Lung (tissue), 12 donors: ENCODE measurements around the gene HOMER1. TPM values are rescaled to one million over a fixed set of nuclear protein-coding genes. Genes with fewer than 3 reads are reported as not detected.
A peak's percentile ranks its signal among the peaks of the same experiment; 100 is the strongest.

Experiments
- ATAC-seq: fragments of 200-7000 bp; cut with Tn5 transposase; one replicate; pipeline ENCODE4 v1.9.1; 2020; ENCODE audit warnings: moderate number of reproducible peaks; ENCODE audit not compliant: insufficient read depth, low FRiP score
- DNase-seq, 3 donors: peaks; one replicate each; pipeline ENCODE4 v3.0.0-alpha.2; 2013 to 2017
- H3K27ac ChIP-seq, 2 donors: one replicate each; pipeline ENCODE4 v1.5.1; 2013; ENCODE audit warnings: mild to moderate bottlenecking in 2 of 2, moderate library complexity in 2 of 2, control low read depth in 1 of 2, inconsistent platforms in 1 of 2, low read depth in 1 of 2, low read length in 1 of 2
- H3K27me3 ChIP-seq, 3 donors: one replicate each; pipeline ENCODE4 v1.5.1; 2013; ENCODE audit warnings: low read length in 2 of 3; ENCODE audit not compliant: control insufficient read depth in 3 of 3, insufficient read depth in 3 of 3
- H3K36me3 ChIP-seq, 4 donors: one replicate each; pipeline ENCODE4 v1.5.1; 2013; ENCODE audit warnings: low read length in 4 of 4, mild to moderate bottlenecking in 1 of 4, moderate library complexity in 1 of 4; ENCODE audit not compliant: control insufficient read depth in 4 of 4, insufficient read depth in 4 of 4
- H3K4me1 ChIP-seq, 5 donors: one replicate each; pipeline ENCODE4 v1.5.1; 2013; ENCODE audit warnings: low read length in 5 of 5, mild to moderate bottlenecking in 2 of 5, moderate library complexity in 1 of 5; ENCODE audit not compliant: control insufficient read depth in 5 of 5, insufficient read depth in 5 of 5
- H3K4me3 ChIP-seq: one replicate; pipeline ENCODE4 v1.5.1; 2013; ENCODE audit warnings: mild to moderate bottlenecking, control low read depth, moderate library complexity
- H3K9ac ChIP-seq, 2 donors: one replicate each; pipeline ENCODE4 v1.5.1; 2013; ENCODE audit warnings: low read length in 2 of 2, control low read depth in 1 of 2; ENCODE audit not compliant: insufficient read depth in 1 of 2
- H3K9me3 ChIP-seq, 4 donors: one replicate each; pipeline ENCODE4 v1.5.1; 2013; ENCODE audit warnings: low read length in 3 of 4, mild to moderate bottlenecking in 1 of 4, moderate library complexity in 1 of 4; ENCODE audit not compliant: control insufficient read depth in 4 of 4, insufficient read depth in 3 of 4
- CTCF ChIP-seq: IDR thresholded peaks from 2 replicates; pipeline ENCODE4 v1.5.1; 2012; ENCODE audit warnings: mild to moderate bottlenecking; ENCODE audit errors: control extremely low read depth, extremely low read depth
- WGBS, 2 donors: extraction: QIAGEN DNeasy Blood & Tissue Kit; methylation state at CpG; one replicate each; pipeline ENCODE4 v1.1.7; 2013; 5-methylcytosine and 5-hydroxymethylcytosine counted together
- polyA plus RNA-seq, 2 donors: library from polyadenylated mRNA; stranded (reverse); fragments of 200-250 nt; gene quantifications; one replicate each; pipeline ENCODE4 v1.2.1, GENCODE V29; 2013
- total RNA-seq, 2 donors: library from RNA; depleted of rRNA in 1 of 2; stranded (reverse); fragments of >200 nt in 1 of 2; gene quantifications; one replicate each; pipeline ENCODE4 v1.2.1, GENCODE V29; 2014 to 2021
- donor health status: control.
- donor health status: control.
- donor health status: Bipolar disorder and iron deficiency.
- donor health status: healthy.
- donor health status: DM: yes; HTN: yes; CAD: no.

HOMER1 gene
- total and polyA plus RNA-seq, 4 donors: 1.2 to 15.4 (median 4.5) TPM

DNA sequence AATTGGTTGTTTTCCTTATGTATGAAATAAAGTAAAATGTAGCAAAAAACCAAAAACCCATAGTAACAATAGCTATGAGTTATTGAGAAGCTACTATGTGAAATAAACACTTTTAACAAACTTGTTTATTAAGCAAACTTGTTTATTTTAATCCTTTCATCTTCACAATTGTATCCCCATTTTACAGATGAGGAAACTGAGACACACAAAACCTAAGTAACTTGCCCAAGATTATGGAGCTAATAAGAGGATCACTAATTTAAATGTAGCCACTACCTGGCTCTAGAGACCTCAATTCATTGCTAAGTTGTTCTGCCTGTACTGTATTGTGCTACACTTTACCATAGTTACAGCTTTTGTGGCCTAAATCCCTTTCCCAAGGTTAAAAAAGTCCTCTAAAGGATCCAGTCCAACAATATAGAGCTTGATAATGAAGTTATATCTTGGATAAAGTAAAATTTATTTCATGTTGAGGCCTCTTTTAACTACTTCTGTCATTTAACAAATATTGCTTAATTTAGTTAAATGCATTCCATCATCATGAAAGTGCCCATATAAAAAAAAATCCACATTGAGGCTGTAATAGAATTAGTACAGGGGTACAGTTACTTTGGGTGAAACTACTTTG is 22.1 kb downstream of the HOMER1 start:
- DNase-seq: no peak
- H3K27me3 ChIP-seq: no peaks in the 10 kb centered on the region
- no peak overlapping the region for H3K4me3 ChIP-seq
- H3K36me3 ChIP-seq: no peaks in the 10 kb centered on the region
- TF ChIP-seq CTCF: no peak
- no peaks in the 10 kb centered on the region for H3K9me3 ChIP-seq
- no peak for ATAC-seq
- peaks cover 0 to 22% (median 0%) of the 10 kb centered on the region in 5 donors for H3K4me1 ChIP-seq
- H3K9ac ChIP-seq: no peak overlapping the region
- H3K27ac ChIP-seq: peak overlapping the region in 1 of 2 donors; percentile 50

GRCh38 chr5:79490323-79490936 is 23.5 kb downstream of the HOMER1 start:
- H3K4me1 ChIP-seq: peaks cover 0 to 16% (median 0%) of the 10 kb centered on the region in 5 donors
- no peak for TF ChIP-seq CTCF
- ATAC-seq: no peak
- peak overlapping the region in 1 of 2 donors; percentile 11 for H3K27ac ChIP-seq
- H3K9me3 ChIP-seq: no peaks in the 10 kb centered on the region
- no peak overlapping the region for H3K9ac ChIP-seq
- H3K36me3 ChIP-seq: no peaks in the 10 kb centered on the region
- H3K4me3 ChIP-seq: no peak overlapping the region
- DNase-seq: no peak
- no peaks in the 10 kb centered on the region for H3K27me3 ChIP-seq

- no peaks in the 10 kb centered on the region for H3K36me3 ChIP-seq
- no peak for TF ChIP-seq CTCF
- DNase-seq (no peak), ATAC-seq (no peak)
- no peak overlapping the region for H3K9ac ChIP-seq
- H3K4me3 ChIP-seq: no peak overlapping the region
- H3K27me3 ChIP-seq: no peaks in the 10 kb centered on the region
- H3K4me1 ChIP-seq: peaks cover 0 to 12% (median 0%) of the 10 kb centered on the region in 5 donors
- H3K9me3 ChIP-seq: no peaks in the 10 kb centered on the region
- WGBS, 2 donors: 91 to 97% methylated on average over 1 of the region's 1 CpG
- no peak overlapping the region for H3K27ac ChIP-seq
These were observed 24.2 kb downstream of the HOMER1 start for GRCh38 chr5:79489773-79490172.

GRCh38 chr5:79488775-79489174 is 25.2 kb downstream of the HOMER1 start:
- TF ChIP-seq CTCF: no peak
- no peak overlapping the region for H3K4me3 ChIP-seq
- no peak overlapping the region for H3K9ac ChIP-seq
- no peaks in the 10 kb centered on the region for H3K9me3 ChIP-seq
- no peak overlapping the region for H3K27ac ChIP-seq
- peaks cover 0 to 8% (median 0%) of the 10 kb centered on the region in 5 donors for H3K4me1 ChIP-seq
- DNase-seq: no peak
- no peaks in the 10 kb centered on the region for H3K27me3 ChIP-seq
- peak; percentile 16 for ATAC-seq
- no peaks in the 10 kb centered on the region for H3K36me3 ChIP-seq
